Epidermal melanocyte (primary cell): Measurements from ENCODE around the gene CACNB4.
"Not testable (repeated sequence)": the region's sequence is repeated elsewhere in the genome, so short reads cannot be mapped to it uniquely, and the experiment has no call there.

Source experiments
- DNase-seq: peaks from one replicate; pipeline ENCODE4 v3.0.0; 2011; ENCODE audit warnings: low spot score; ENCODE audit not compliant: insufficient read length

CACNB4 gene

GRCh38 chr2:152022090-152022489, 76.8 kb downstream of the CACNB4 start:
- DNase-seq = no peak

DNA sequence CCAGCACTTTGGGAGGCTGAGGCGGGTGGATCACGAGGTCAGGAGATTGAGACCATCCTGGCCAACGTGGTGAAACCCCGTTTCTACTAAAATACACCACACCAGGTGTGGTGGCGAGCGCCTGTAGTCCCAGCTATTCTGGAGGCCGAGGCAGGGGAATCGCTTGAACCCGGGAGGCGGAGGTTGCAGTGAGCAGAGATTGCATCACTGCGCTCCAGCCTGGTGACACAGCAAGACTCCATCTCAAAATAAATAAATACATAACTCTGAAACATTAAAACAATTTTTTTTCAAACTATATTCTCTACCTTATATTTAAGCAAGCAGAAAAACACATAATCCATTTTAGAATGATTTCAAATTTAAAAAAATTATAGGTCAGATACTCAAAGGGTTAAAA, 77.8 kb downstream of the CACNB4 start:
- DNase-seq = not testable (repeated sequence)

- DNase-seq = no peak
Measured at GRCh38 chr2:152019732-152020131, 79.1 kb downstream of the CACNB4 start.

- DNase-seq = no peak
Measured at GRCh38 chr2:152016181-152017120, 82.4 kb downstream of the CACNB4 start.

GRCh38 chr2:152015552-152015951, 83.3 kb downstream of the CACNB4 start:
- DNase-seq = no peak

- no peak for DNase-seq
Measured at GRCh38 chr2:152012697-152013096, 86.1 kb downstream of the CACNB4 start.

- no peak for DNase-seq
Measured at GRCh38 chr2:152011724-152012123, 87.1 kb downstream of the CACNB4 start.

DNA sequence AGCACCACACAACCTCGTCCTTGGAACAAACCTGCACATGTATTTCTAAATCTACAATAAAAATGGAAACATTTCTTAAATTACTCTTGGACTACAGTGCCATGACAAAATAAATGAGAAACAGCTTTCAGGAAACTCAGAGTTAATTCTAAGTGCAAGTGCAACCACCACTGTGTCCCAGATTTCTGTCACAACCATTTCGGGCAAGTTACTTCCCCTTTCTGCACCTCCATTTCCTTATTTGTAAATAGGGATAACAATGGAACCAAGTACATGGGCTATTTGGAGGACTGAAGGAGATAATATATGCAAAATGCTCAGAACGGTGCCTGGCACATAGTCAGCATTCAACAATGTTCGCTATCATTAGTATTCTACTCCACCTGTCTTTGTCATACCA, 93.2 kb downstream of the CACNB4 start:
- DNase-seq = no peak

- DNase-seq = not testable (repeated sequence)
Measured at GRCh38 chr2:152003283-152003682, 95.6 kb downstream of the CACNB4 start.

- peak; percentile 53 for DNase-seq
Measured at GRCh38 chr2:151999053-151999452, 99.8 kb downstream of the CACNB4 start.

DNA sequence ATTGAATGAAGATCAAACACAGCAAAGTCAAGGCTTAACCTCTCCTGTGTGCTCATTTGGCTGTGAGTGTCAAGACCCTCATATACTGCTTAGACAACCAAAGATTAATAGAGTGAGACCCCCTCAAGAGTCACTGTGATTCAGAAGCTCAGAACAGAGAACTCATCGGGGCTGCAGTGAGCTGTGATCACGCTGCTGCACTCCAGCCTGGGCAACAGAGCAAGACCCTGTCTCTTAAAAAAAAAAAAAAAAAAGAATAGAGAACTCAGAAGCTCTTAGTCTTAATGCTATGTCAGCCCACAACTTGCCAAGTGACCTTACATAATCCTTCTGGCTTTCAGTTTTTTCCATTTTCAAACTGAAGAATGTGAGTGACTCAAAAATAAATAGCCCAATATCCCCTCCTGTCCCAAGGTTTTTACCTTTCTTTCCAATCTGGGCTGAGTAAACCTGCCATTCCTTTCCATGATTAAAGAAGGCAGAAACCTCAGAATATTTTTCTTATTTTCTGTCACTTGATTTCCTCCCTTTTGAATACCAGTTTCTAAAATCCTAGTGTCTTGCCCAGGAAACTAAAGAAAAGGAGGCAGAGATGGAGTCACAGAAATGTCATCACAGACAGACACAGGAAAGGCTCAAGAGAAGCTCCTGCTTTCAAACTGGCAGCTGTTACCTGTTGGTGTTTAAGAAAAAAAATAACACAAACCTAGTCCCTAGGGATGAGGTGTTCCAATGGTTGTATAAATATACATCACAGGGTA, 102.4 kb downstream of the CACNB4 start:
- no peak for DNase-seq

DNA sequence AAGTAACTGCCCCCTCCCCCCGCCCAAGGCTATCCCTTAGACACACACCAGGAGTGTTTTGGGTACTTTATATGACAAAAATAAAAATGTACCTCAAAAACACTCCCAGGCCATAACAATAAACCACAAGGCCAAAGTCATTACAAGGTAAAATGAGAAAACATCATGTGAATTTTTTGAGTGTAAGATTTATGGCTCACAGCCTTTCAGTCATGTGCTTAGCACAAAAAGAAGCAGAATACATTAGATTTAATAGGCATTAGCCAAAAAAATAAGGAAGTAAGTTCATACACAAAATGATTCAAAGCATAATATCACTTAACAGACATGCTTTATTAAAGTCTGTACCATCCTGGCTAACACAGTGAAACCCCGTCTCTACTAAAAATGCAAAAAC, 103.7 kb downstream of the CACNB4 start:
- DNase-seq = no peak

- not testable (repeated sequence) for DNase-seq
Measured at GRCh38 chr2:151994178-151994577, 104.7 kb downstream of the CACNB4 start.

- DNase-seq = no peak
Measured at GRCh38 chr2:151991010-151991409, 107.8 kb downstream of the CACNB4 start.

- no peak for DNase-seq
Measured at GRCh38 chr2:151989378-151989777, 109.5 kb downstream of the CACNB4 start.

GRCh38 chr2:151987484-151987883, 111.4 kb downstream of the CACNB4 start:
- DNase-seq = no peak

DNA sequence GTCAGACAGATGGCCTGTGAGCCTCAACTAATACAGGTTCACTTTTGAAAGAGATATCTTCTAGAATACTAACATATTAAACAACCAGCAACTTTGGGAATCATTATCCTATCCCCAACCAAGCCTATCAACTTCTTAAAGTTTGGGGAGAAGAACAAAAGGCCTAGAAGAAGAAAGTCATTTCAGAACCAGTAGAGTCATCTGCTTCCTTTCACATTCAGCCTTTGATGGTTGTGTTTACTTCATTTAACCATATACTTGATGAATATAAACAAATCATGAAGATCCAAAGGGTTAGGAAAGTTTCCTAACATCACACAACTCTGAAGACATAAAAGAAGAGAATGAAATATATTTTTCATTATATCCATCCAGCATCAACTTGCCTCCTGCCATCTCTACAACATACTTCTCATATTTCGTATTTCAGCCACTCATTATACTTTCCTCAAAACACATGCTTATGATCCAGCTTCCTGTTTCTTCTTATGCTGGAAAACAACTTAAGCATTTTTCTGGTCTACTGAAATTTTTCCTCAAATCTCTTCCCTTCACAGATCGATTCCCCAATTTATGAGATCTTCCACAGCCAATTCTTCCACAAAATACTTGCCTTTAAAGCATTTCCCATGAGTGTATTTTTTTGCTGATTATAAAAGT, 114.3 kb downstream of the CACNB4 start:
- DNase-seq = no peak

DNA sequence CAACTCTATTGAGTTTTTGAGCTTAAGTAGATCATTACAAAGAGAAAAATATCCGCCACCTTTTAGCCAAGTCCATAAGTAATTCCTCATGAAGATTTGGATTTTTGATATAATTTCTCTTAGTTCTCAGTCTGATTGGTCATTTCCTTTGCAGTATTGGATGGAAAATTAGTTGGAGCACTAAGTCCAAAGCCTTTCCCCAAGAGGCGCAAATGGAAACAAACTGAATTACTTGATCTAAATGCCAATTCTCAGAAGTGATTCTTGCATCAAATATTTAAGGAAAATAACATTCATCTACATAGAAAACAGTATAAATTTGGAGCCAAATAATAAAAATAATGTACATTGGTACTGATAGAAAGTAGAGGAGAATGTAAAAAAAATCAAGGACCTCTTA, 115.6 kb downstream of the CACNB4 start:
- no peak for DNase-seq

DNA sequence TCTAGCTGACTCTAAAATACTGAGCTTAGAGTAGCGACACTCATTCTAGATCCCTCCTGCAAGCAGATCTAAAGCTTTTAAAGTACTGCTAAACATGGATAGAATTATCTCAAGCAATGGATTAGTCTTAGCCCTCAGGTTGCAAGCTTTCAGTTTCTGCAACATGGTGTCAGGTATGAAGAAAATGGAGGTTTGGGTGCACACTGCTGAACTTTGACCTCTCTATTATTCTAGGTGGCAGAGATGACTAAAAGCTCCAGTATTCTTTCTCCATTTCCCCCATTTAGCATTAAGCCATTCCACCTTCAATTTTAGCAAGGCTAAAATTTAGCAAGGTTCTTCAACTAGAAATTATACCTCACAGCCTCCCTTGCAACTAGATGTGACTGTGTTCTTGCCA, 117.0 kb downstream of the CACNB4 start:
- DNase-seq = no peak

DNA sequence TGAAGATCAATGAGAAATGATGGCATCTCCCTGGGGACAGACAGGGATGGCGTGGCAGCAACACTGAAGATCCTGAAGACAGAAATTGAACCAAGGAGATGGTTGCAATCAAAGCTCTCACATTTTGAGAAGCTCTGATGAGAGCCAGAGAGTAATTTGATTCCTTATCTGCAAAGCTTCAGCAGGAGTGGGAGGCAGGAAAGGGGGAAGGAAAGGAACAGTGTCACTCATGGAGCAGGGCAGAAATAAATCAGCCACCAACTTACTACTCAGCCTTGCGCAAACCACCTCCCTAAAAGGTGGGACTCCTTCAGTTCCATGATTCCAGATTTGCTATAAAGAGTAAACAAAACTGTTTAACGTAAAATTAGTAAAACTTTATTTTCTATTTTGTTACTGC, 119.2 kb downstream of the CACNB4 start:
- no peak for DNase-seq

DNA sequence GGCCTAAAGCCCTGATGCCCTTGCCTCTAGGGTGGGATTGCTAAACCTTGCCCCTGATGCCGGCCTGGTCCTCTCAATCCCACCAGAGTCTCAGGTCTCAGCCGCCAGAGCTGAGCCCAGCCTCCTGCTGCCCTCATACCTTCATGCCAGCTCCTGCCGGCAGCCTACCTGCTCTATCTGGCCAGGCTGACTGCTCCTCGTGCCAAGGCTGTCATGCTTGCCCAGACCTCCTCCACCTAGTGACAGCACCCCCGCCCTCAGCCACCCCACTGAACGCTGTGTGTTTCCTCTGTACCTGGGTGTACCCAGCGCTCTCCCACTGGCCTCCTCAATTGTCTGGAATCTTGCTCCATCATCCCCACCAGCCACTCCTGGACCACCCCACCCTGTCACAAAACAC, 120.1 kb downstream of the CACNB4 start:
- DNase-seq = no peak

DNA sequence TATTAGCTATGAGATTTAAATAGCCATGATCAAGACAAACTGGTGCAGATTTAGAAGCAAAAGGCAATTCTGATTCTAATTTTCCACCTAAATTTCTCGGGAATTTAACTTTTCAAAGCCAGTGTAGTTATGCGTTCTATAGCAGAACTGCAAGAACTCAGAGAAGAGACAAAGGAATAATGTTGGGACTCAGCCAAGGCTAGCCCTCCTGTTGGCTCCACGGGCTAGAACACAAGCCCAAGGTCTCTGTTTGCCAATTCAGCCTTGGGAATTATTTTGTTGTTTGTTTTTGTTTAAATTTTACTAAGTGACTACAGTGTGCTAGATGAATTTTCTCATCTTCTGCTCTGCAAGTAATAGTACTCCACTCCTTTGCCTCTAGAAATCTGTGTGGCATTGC, 121.2 kb downstream of the CACNB4 start:
- DNase-seq = no peak
